ENCODE measurements around the gene APOBEC3F.
"Not testable (repeated sequence)": the region's sequence is repeated elsewhere in the genome, so short reads cannot be mapped to it uniquely, and the experiment has no call there.

Gene APOBEC3F

DNA sequence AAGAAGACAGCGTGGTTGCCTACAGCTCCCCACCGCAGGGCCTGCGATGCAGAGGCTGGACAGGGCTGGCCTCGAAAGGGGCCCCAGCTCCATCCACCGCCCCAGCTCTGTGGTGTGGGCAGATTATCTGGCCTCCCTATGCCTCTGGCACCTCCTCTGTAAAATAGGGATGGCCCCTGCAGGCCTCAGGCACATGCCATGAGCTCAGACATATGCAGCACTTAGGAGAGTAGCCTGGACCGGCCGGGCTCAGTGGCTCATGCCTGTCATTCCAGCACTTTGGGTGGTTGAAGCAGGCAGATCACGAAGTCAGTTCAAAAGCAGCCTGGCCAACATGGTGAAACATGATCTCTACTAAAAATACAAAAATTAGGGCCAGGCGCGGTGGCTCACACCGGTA lies 12.4 kb upstream of the APOBEC3F start:
- DNase-seq: no peak

DNA sequence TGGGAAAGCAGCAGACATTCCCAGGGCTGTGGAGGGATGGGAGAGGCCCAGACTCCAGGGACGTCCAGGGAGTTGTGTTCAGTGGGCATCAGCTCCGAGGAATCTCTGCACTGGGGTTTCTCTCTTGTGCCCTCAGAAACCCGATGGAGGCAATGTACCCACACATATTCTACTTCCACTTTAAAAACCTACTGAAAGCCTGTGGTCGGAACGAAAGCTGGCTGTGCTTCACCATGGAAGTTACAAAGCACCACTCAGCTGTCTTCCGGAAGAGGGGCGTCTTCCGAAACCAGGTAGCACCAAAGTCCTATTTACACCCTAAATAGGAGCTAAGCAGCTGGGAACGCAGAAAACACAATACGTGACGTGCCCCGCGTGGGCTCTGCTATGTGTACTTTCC lies 11.4 kb upstream of the APOBEC3F start:
- no peak for DNase-seq

DNA sequence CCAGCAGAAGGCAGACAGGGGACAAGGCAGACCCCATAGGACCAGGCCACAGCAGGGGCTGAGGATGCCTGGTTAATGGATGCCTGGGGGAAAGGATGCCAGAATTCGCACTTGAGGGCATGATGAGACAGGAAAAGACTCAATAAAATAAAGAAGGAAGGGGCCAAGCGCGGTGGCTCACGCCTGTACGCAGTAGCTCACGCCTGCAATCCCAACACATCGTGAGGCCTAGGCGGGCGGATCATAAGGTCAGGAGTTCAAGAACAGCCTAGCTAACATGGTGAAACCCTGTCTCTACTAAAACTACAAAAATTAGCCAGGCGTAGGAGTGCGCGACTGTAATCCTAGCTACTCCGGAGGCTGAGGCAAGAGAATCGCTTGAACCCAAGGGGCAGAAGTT lies 10.0 kb upstream of the APOBEC3F start:
- no peak for DNase-seq

DNA sequence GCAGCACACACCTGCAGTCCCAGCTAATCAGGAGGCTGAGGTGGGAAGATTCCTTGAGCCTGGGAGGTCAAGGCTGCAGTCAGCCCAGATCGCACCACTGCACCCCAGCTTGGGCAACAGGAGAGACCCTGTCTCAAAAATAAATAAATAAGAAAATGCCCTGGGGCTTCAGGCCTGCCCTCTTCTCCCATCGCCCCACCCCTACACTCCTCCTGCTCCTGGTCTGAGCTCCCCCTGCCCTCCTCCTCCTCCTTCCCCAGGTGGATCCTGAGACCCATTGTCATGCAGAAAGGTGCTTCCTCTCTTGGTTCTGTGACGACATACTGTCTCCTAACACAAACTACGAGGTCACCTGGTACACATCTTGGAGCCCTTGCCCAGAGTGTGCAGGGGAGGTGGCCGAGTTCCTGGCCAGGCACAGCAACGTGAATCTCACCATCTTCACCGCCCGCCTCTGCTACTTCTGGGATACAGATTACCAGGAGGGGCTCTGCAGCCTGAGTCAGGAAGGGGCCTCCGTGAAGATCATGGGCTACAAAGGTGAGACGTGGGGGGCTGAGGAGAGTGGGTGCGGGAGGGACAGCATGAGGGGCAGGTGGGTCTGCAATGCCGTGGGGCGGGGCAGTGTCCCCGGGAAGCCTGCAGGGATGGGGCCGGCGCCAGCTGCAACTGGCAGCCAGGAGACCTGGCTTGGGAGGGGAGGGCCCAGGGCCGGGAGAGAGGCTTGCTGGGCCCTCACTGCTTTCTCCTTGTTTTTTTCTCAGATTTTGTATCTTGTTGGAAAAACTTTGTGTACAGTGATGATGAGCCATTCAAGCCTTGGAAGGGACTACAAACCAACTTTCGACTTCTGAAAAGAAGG lies 9.0 kb upstream of the APOBEC3F start:
- not testable (repeated sequence) for DNase-seq

DNA sequence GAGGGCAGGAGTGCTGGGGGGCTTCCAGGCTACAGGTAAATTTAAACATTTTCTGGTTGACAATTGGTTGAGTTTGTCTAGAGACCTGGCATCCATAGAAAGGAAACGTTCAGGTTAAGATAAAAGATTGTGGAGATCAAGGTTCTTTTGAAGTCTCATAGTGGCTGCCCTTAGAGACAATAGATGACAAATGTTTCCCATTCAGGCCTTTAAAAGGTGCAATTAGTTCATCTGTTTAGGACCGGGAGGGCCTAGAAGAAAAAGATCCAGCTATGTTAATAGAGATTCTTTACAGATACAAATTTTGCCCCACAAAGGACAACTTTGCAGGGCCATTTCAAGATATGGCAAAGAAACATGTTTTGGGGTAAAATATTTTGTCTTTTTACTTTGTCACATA lies 3.6 kb upstream of the APOBEC3F start:
- DNase-seq: not testable (repeated sequence)

DNA sequence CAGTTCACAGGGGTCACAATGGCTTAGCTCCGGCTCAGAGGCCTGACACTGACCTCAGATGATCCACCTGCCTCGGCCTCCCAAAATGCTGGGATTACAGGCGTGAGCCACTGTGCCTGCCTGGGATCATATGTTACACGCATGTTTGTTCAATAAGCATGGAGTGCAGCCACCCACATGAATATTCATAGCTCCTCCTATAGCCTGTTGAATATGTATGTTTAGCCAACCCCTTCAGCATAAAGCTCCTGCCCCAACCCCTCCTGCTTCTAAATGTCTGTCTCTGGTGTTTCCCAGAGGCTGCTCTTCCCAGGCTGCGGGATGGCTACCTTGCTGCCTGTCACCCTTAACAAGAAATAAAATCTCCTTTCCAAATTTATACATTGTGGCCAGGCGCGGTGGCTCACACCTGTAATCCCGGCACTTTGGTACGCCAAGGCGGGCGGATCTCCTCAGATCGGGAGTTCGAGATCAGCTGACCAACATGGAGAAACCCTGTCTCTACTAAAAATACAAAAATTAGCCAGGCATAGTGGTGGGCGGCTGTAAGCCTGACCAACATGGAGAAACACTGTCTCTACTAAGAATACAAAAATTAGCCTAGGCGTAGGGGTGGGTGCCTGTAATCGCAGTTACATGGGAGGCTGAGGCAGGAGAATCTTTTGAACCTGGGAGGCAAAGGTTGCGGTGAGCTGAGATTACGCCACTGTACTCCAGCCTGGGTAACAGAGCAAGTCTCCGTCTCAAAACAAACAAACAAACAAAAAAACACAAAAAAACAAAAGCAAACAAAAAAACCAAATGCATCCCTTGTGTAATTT lies 1.1 kb upstream of the APOBEC3F start:
- DNase-seq: no peak

DNA sequence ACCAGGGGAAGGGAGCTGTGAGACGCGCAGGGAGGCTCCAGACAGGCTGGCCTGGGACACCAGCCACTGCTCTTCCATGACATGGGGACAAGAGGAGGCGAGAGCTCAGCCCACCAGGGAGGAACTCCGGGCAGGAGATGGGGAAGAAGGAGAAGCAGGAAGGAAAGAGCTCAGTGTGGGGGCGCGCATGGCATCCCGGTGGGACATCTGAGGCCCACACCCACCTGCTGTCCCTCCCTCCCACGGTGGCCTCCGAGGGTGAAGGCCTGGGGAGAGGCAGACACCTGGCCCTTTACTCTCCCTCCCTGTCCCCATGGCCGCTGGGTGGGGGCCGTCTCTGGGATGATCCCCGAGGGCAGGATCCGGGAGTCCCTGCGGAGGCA lies 518 bp upstream of the APOBEC3F start:
- DNase-seq: not testable (repeated sequence)

DNA sequence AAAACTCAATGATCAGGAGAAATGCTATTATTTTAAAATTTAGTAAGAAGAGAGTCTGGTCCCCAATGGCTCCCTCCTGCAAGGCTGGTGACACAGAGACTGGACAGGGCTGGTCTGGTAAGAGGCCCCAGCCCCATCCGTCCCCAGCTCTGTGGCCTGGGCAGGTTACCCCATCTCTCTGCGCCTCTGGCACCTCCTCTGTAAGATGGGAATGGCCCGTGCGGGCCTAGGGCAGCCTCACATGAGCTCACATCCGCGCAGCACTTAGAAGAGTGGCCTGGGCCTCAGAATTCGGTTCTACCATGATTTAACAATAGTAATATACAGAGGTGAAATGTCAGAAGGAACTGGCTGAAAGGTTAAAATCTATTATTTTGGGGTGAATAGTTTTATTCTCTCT lies 1.2 kb downstream of the APOBEC3F start:
- no peak for DNase-seq

DNA sequence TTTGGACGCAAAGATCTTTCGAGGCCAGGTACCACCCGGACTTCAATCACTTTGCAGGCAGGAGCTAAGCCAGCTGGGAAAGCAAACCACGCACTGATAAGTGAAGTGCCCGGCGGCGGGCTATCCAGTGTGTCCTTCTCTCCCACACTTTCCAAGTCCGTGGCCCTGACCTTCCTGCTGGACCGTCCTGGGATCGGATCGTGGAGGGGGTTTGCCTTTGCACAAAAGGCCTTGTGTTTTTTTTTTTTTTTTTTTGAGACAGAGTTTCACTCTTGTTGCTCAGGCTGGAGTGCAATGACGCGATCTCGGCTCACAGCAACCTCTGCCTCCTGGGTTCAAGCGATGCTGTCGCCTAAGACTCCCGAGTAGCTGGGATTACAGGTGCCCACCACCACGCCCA lies 2.4 kb downstream of the APOBEC3F start:
- DNase-seq: not testable (repeated sequence)

DNA sequence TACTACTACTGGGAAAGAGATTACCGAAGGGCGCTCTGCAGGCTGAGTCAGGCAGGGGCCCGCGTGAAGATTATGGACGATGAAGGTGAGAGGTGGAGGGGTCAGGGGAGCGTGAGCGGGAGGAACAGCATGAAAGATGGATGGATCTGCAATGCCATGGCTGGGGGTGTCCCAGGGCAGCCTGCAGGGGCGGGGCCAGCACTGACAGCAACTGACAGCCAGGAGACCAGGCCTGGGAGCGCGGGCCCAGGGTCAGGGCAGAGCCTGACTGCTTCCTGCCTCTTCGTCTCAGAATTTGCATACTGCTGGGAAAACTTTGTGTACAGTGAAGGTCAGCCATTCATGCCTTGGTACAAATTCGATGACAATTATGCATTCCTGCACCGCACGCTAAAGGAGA lies 4.5 kb downstream of the APOBEC3F start:
- DNase-seq: not testable (repeated sequence)

DNA sequence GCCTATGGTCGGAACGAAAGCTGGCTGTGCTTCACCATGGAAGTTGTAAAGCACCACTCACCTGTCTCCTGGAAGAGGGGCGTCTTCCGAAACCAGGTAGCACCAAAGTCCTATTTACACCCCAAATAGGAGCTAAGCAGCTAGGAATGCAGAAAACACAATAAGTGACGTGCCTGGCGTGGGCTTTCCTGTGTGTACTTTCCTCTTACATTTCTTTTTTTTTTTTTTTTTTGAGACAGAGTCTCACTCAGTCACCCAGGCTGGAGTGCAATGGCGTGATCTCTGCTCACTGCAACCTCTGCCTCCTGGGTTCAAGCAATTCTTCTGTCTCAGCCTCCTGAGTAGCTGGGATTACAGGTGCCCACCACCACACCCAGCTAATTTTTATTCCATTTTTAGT lies 8.8 kb downstream of the APOBEC3F start:
- DNase-seq: not testable (repeated sequence)

DNA sequence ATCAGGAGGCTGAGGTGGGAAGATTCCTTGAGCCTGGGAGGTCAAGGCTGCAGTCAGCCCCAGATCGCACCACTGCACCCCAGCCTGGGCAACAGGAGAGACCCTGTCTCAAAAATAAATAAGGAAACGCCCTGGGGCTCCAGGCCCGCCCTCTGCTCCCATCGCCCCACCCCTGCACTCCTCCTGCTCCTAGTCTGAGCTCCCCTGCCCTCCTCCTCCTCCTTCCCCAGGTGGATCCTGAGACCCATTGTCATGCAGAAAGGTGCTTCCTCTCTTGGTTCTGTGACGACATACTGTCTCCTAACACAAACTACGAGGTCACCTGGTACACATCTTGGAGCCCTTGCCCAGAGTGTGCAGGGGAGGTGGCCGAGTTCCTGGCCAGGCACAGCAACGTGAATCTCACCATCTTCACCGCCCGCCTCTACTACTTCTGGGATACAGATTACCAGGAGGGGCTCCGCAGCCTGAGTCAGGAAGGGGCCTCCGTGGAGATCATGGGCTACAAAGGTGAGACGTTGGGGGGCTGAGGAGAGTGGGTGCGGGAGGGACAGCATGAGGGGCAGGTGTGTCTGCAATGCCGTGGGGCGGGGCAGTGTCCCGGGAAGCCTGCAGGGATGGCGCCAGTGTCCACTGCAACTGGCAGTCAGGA lies 11.3 kb downstream of the APOBEC3F start:
- DNase-seq: not testable (repeated sequence)

DNA sequence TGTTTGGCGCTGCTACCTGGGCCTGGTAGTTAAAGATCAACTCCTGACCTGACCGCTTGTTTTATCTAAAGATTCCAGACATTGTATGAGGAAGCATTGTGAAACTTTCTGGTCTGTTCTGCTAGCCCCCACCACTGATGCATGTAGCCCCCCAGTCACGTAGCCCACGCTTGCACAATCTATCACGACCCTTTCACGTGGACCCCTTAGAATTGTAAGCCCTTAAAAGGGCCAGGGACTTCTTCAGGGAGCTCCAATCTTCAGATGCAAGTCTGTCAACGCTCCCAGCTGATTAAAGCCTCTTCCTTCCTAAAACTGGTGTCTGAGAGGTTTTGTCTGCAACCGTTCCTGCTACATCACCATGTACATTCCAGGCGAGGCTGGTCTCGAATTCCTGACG lies 15.0 kb downstream of the APOBEC3F start:
- no peak for DNase-seq

DNA sequence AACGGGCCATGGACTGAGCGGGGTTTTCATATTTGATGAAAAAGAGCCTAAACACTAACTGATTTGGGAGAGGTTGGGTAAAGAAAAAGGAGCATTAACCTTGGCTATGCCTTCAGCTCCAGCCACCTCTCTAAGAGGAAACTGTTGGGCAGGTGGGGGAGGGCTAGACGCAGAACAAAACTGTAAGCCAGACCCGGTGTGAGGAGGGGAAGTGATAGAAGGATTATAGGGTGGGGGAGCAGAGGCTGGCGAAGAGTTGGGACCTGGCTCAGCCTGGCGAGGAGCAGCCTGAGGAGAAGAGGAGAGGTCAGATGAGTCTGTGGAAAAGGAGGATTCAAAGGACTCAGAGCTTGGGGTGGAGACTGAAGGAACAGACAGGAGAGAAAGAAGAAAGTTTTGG lies 20.6 kb downstream of the APOBEC3F start:
- DNase-seq: not testable (repeated sequence)

DNA sequence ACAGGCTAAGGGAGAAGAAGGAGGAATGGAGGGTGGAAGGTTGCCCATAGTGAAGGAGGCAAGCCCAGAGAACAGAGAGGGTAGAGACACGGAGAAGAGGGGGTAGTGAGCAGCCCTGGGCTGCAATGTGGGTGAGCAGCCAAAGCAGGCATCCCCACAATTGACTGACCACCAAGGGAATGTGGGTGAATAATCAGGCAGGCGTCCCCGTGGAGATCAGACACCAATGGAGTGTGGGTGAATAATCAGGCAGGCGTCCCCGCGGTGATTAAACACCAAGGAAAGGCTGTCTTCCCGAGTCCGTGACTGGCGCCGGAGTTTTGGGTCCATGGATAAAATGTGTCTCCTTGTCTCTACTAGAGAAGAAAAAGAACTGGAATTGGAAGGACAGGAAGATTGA lies 21.3 kb downstream of the APOBEC3F start:
- DNase-seq: not testable (repeated sequence)

DNA sequence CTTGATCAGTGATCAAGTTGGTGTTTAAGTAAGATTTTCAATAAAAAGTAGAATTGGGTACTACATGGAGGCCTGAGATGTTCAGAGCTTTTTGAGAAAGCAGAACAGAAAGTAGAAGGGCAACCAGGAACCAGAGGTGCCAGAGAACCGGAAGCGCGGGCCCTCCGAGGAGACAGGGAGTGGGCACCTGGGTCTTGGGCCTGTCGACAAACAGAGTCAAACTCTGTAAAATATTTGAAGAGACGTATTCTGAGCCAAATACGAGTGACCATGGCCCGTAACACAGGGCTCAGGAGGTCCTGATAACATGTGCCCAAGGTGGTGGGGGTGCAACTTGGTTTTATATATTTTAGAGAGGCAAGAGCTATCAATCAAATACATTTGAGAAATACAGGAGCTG lies 23.2 kb downstream of the APOBEC3F start:
- not testable (repeated sequence) for DNase-seq

DNA sequence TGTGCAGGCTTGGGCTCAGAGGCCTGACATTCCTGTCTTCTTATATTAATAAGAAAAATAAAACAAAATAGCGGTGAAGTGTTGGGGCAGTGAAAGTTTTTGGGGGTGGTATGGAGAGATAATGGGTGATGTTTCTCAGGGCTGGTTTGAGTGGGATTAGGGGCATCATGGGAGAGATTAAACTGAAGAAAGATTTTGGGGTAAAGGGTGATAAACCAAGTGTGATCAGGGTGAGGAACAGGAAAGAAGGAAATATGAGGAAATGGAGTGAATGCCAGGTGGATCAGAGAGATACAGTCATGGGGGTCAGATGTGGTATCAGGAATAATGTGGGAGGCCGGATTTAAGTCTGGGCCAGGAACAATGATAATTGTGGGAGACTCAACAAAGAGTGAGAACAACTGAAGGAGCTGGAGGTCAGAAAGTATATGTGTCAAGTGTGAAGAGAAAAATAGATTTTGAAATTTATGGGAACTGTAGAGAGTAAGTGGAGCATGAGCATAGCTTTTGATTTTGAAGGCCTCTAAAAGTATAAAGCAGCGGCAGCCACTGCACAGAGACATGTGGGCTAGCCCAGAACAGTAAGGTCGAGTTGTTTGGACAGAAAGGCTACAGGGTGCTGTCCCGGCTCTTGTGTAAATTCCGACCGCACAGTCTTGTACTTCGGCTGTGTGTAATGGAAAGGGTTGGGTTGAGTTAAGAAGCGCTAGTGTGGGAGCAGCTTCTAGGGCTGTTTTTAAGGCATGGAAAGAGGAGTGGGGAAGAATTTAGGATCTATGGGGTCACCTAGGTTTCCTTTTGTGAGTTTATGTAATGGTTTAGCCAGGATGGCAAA lies 26.0 kb downstream of the APOBEC3F start:
- DNase-seq: not testable (repeated sequence)

DNA sequence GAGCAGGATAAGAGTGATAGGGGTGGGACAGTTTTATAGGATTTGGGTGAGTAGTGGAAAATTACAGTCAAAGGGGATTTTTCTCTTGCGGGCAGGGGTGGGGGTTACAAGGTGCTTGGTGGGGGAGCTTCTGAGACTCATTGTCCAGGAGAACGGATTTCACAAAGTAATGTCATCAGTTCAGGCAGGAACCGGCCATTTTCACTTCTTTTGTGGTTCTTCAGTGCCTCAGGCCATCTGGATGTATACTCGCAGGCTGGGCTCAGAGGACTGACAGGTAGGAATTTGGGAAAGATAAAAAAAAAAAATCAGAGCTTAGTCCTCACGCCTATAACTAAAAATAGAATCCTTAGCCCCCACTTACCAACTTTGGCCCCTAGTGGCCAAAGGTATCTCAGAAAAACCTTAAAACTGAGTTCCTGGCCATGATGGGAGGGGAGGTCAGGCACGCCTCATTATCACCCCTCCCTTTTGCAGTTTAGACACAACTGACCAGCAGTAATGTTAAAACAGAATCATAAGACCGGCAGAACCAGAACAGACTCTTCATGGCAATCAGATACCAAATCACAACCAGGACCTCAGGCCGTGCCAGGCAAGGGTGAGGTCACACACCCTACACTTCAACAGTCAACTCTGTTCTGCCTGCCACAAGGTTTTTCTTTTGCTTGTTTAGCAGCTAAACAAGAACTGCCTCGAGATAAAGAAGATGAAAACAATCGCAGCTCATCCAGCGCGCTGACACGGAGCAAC lies 27.5 kb downstream of the APOBEC3F start:
- DNase-seq: no peak

DNA sequence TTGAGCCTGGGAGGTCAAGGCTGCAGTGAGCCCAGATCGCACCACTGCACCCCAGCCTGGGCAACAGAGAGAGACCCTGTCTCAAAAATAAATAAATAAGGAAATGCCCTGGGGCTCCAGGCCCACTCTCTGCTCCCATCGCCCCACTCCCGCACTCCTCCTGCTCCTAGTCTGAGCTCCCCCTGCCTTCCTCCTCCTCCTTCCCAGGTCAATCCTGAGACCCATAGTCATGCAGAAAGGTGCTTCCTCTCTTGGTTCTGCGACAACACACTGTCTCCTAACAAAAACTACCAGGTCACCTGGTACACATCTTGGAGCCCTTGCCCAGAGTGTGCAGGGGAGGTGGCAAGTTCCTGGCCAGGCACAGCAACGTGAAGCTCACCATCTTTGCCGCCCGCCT lies 29.5 kb downstream of the APOBEC3F start:
- no peak for DNase-seq

DNA sequence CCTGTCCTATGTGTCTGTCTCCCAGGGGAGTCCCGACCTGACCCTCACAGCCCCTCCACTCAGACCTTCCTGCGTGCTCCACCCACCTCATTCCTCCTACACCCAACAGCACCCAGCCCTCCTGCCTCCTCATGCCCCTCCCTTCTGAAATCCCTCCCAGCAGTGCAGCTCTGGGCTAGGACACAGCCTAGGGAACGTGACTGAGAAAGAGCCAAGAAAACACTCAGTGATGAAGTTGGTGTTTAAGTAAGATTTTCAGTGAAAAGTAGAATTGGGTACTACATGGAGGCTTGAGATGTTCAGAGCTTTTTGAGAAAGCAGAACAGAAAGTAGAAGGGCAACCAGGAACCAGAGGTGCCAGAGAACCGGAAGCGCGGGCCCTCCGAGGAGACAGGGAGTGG lies 31.9 kb downstream of the APOBEC3F start:
- not testable (repeated sequence) for DNase-seq

DNA sequence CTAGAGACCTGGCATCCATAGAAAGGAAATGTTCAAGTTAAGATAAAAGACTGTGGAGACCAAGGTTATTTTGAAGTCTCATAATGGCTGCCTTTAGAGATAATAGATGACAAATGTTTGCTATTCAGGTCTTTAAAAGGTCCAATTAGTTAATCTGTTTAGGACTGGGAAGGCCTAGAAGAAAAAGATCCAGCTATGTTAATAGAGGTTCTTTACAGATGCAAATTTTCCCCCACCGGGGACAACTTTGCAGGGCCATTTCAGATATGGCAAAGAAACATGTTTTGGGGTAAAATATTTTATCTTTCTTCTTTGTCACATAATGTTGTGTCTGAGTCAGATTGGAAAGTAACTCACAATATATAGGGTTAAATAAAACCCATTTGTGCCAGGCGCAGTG lies 33.3 kb downstream of the APOBEC3F start:
- no peak for DNase-seq
